Measurements from ENCODE around the gene LSM8. TPM values are rescaled to one million over a fixed set of nuclear protein-coding genes. Genes with fewer than 3 reads are reported as not detected.
"Not testable (repeated sequence)": the region's sequence is repeated elsewhere in the genome, so short reads cannot be mapped to it uniquely, and the experiment has no call there.

The LSM8 gene
- total RNA-seq (2021; fragmentation: NEBNext Ultra II Directional; extraction: Animal tissue kit (Norgen Biotek cat#: 25700)) = 10 to 100 TPM; 10.7 to 24.3 (median 19.9) TPM
- long read RNA-seq, transcript LSM8-201 (4 exons, 1,305 nt) = major isoform, 29 of 34 reads
- long read RNA-seq, partial matches to known transcripts = 0 of 34 reads
- long read RNA-seq, other reads (novel, unspliced or antisense) = 4 of 34 reads

DNA sequence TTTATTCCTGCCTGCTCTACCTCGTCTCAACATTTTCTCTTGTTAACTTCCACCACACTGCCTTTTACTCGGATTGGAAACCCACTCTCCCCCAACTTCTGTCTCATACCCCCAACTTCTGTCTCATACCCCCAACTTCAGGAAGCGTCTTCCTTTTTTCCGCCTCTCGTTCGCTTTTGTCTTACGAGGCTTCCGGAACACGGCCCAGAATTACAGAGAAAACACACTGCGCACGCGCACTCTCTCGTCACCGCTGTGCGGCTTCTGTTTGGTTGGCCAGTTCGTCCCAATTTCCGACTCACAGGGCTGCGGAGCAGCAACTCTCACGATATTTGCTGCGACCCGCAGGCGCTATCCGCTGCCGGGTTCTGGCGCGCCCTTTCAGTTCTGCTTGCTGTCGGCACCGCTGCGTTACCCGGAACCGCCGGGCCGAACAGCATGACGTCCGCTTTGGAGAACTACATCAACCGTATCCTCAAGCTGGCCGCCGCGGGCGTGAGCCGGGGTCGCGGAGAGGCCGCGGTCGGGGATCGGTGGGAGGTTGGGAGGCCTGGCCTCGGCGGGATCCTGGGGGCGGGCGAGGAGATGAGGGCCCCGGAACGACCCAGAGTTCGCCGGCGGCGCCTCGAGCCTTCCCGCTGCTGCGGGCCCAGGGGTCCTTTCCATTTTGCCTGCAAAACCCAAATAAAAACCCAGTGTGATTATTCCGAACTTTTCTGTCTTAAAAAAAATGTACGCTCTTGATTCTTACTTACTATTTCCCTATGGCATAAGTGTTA, at the start of gene LSM8:
Gene LSM8, plus strand, starts transcription at position 379 of the 779 bp plus-strand sequence. Its CDS starts 60 bp downstream, at position 439.
- Mint-ChIP-seq H3K36me3 (ENCODE audit: low read depth) (peaks cover 23% of the 10 kb centered on the region), H3K27ac (peak within 1 kb of the TSS; percentile 98), H3K27me3 (ENCODE audit: insufficient read depth) (no peaks in the 10 kb centered on the region; the same call in 1 of the 2 replicates), H3K9me3 (no peaks in the 10 kb centered on the region), H3K4me1 (ENCODE audit: low read depth) (peaks cover 25% of the 10 kb centered on the region), H3K4me3 (peak within 1 kb of the TSS; percentile 97)
- DNase-seq = peak; percentile 98
- TF ChIP-seq, protein P1, sequence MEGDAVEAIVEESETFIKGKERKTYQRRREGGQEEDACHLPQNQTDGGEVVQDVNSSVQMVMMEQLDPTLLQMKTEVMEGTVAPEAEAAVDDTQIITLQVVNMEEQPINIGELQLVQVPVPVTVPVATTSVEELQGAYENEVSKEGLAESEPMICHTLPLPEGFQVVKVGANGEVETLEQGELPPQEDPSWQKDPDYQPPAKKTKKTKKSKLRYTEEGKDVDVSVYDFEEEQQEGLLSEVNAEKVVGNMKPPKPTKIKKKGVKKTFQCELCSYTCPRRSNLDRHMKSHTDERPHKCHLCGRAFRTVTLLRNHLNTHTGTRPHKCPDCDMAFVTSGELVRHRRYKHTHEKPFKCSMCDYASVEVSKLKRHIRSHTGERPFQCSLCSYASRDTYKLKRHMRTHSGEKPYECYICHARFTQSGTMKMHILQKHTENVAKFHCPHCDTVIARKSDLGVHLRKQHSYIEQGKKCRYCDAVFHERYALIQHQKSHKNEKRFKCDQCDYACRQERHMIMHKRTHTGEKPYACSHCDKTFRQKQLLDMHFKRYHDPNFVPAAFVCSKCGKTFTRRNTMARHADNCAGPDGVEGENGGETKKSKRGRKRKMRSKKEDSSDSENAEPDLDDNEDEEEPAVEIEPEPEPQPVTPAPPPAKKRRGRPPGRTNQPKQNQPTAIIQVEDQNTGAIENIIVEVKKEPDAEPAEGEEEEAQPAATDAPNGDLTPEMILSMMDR (IDR thresholded peaks at IDR 0.05) = no peak

DNA sequence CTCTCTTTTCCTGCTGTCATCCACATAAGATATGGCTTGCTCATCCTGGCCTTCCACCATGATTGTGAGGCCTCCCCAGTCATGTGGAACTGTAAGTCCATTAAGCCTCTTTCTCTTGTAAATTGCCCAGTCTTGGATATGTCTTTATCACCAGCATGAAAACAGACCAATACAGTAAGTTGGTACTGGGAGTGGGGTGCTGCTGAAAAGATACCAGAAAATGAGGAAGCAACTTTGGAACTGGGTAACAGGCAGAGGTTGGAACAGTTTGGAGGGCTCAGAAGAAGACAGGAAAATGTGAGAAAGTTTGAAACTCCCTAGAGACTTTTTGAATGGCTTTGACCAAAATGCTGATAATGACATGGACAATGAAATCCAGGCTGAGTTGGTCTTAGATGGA, 49.5 kb upstream of the LSM8 start:
- H3K4me3 Mint-ChIP-seq; H3K4me1 Mint-ChIP-seq (ENCODE audit: low read depth); H3K27me3 Mint-ChIP-seq (ENCODE audit: insufficient read depth); H3K27ac Mint-ChIP-seq; DNase-seq; H3K36me3 Mint-ChIP-seq (ENCODE audit: low read depth): not testable (repeated sequence)
- peaks cover 14% of the 10 kb centered on the region for H3K9me3 Mint-ChIP-seq

DNA sequence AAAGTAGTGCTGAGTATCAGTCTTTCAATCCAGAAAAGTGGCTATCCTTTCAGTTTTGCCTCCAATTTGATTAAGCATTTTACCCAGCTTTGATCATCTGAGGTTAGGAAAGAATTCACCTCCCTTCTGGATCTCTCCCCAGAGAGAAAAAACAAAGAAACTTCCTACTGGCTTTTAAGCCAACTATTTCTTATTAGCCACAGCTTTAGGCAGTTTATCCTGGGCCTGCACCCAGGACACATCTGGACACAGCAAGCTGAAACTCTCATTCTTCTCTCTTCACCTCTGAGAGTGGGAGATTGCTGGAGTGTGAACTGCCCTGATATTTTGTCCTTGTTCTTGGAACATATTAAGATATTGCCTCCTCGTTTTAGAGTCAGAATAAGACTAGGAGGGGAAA, 43.5 kb upstream of the LSM8 start:
- no peak for DNase-seq
- Mint-ChIP-seq H3K27me3 (ENCODE audit: insufficient read depth) (no peaks in the 10 kb centered on the region), H3K4me1 (ENCODE audit: low read depth) (no peaks in the 10 kb centered on the region), H3K36me3 (ENCODE audit: low read depth) (no peaks in the 10 kb centered on the region), H3K27ac (no peak overlapping the region), H3K9me3 (no peaks in the 10 kb centered on the region; the same call in 1 of the 2 replicates), H3K4me3 (no peak overlapping the region)
- TF ChIP-seq, protein P1 (IDR thresholded peaks at IDR 0.05) = no peak

GRCh38 chr7:118142012-118142411, 42.0 kb upstream of the LSM8 start:
- no peaks in the 10 kb centered on the region for H3K4me1 Mint-ChIP-seq (ENCODE audit: low read depth)
- TF ChIP-seq, protein P1 (IDR thresholded peaks at IDR 0.05) = no peak
- H3K27ac Mint-ChIP-seq = no peak overlapping the region
- H3K36me3 Mint-ChIP-seq (ENCODE audit: low read depth) = no peaks in the 10 kb centered on the region
- DNase-seq = no peak
- no peaks in the 10 kb centered on the region for H3K27me3 Mint-ChIP-seq (ENCODE audit: insufficient read depth)
- H3K4me3 Mint-ChIP-seq = no peak overlapping the region
- no peaks in the 10 kb centered on the region; the same call in 1 of the 2 replicates for H3K9me3 Mint-ChIP-seq

DNA sequence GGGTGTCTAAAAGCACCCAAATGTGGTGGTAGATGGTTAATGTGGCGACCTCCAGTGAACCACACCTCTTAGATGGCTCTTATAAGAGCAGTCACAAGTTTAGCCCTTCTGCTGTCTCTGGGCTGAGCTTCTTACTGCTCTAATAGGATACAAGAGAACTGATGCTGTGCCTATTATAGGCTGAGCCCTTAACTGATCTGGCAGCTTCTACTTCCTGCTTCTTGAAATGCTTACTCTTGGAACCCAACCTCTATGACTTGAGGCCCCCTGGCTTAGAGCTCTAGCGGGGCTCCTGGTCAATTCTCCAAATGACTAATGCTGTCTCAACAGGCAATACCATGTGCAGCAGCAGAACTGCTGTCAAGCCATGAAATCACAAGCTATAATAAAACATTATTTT, 35.0 kb upstream of the LSM8 start:
- no peak overlapping the region for H3K4me3 Mint-ChIP-seq
- no peaks in the 10 kb centered on the region for H3K9me3 Mint-ChIP-seq
- H3K4me1 Mint-ChIP-seq (ENCODE audit: low read depth) = peaks cover 4% of the 10 kb centered on the region; the same call in 1 of the 2 replicates
- no peaks in the 10 kb centered on the region for H3K36me3 Mint-ChIP-seq (ENCODE audit: low read depth)
- no peak overlapping the region for H3K27ac Mint-ChIP-seq
- no peak for DNase-seq
- H3K27me3 Mint-ChIP-seq (ENCODE audit: insufficient read depth) = no peaks in the 10 kb centered on the region
- TF ChIP-seq, protein P1 (IDR thresholded peaks at IDR 0.05) = no peak

- no peak overlapping the region for H3K27ac Mint-ChIP-seq
- H3K36me3 Mint-ChIP-seq (ENCODE audit: low read depth) = no peaks in the 10 kb centered on the region
- no peak for DNase-seq
- no peak overlapping the region for H3K4me3 Mint-ChIP-seq
- TF ChIP-seq, protein P1 (IDR thresholded peaks at IDR 0.05) = no peak
- H3K27me3 Mint-ChIP-seq (ENCODE audit: insufficient read depth) = no peaks in the 10 kb centered on the region
- peaks cover 4% of the 10 kb centered on the region; the same call in 1 of the 2 replicates for H3K4me1 Mint-ChIP-seq (ENCODE audit: low read depth)
- H3K9me3 Mint-ChIP-seq = no peaks in the 10 kb centered on the region
Observed at GRCh38 chr7:118149394-118149793, 34.6 kb upstream of the LSM8 start.

Data from HFFc6 (cell line).